Small intestine (tissue), 7 donors: ENCODE data around the gene PITRM1. TPM values are rescaled to one million over a fixed set of nuclear protein-coding genes. Genes with fewer than 3 reads are reported as not detected.

ENCODE experiments used
- DNase-seq, 2 donors: peaks; one replicate each; pipeline versions ENCODE4 v3.0.0 to v3.0.0-alpha.2; 2013
- FAIRE-seq: peaks from 2 replicates; lab custom pipeline; 2012; peaks lifted over from hg19 to GRCh38; lab: Jason Lieb, UNC
- H3K27ac ChIP-seq, 3 donors: one replicate each; pipeline ENCODE4 v1.5.1; 2013; ENCODE audit warnings: low read length in 2 of 3, mild to moderate bottlenecking in 2 of 3, control low read depth in 1 of 3, inconsistent platforms in 1 of 3, low read depth in 1 of 3, moderate library complexity in 1 of 3
- H3K27me3 ChIP-seq, 3 donors: one replicate each; pipeline ENCODE4 v1.6.1; 2013; ENCODE audit warnings: low read length in 3 of 3, inconsistent platforms in 1 of 3; ENCODE audit not compliant: control insufficient read depth in 3 of 3, insufficient read depth in 3 of 3
- H3K36me3 ChIP-seq, 3 donors: one replicate each; pipeline ENCODE4 v1.6.1; 2013; ENCODE audit warnings: low read length in 3 of 3, inconsistent platforms in 1 of 3, low read depth in 1 of 3, mild to moderate bottlenecking in 1 of 3, moderate library complexity in 1 of 3; ENCODE audit not compliant: control insufficient read depth in 3 of 3, insufficient read depth in 2 of 3
- H3K4me1 ChIP-seq, 3 donors: one replicate each; pipeline ENCODE4 v1.6.1; 2013; ENCODE audit warnings: low read length in 2 of 3, inconsistent platforms in 1 of 3, low read depth in 1 of 3, mild to moderate bottlenecking in 1 of 3, moderate library complexity in 1 of 3; ENCODE audit not compliant: control insufficient read depth in 3 of 3, insufficient read depth in 2 of 3
- H3K4me3 ChIP-seq, 3 donors: one replicate each; pipeline ENCODE4 v1.5.1; 2013; ENCODE audit warnings: low read length in 3 of 3, control low read depth in 1 of 3, inconsistent platforms in 1 of 3, low read depth in 1 of 3, mild to moderate bottlenecking in 1 of 3, moderate library complexity in 1 of 3
- H3K9me3 ChIP-seq, 2 donors: one replicate each; pipeline ENCODE4 v1.6.1; 2013; ENCODE audit warnings: low read depth in 1 of 2, low read length in 1 of 2; ENCODE audit not compliant: control insufficient read depth in 2 of 2, insufficient read depth in 1 of 2
- WGBS, 3 donors: extraction: QIAGEN DNeasy Blood & Tissue Kit; methylation state at CpG; one replicate each; pipeline ENCODE4 v1.1.7; 2013; 5-methylcytosine and 5-hydroxymethylcytosine counted together
- polyA plus RNA-seq, 4 donors: library from polyadenylated mRNA; stranded (reverse) in 3 of 4; unstranded in 1 of 4; fragments of 200-250 nt in 3 of 4; fragments of 120-200 nt in 1 of 4; gene quantifications; one replicate each; pipeline versions ENCODE4 v1.2.1 to v1.2.3, GENCODE V29; 2013
- donor health status: healthy with polysubstance abuse.
- donor health status: control.
- donor health status: control.
- donor health status: Bipolar disorder and iron deficiency.
- donor health status: healthy.

The PITRM1 gene
- polyA plus RNA-seq, 4 donors, result 33.1 to 51.5 (median 46.0) TPM

- FAIRE-seq, result no peak
- no peak overlapping the region for H3K4me3 ChIP-seq
- no peaks in the 10 kb centered on the region for H3K4me1 ChIP-seq
- WGBS, 3 donors, result 84 to 90% (median 85%) methylated on average over 9 of the region's 9 CpGs
- H3K36me3 ChIP-seq, result peaks cover 20 to 65% (median 28%) of the 10 kb centered on the region in 3 donors
- no peak overlapping the region for H3K27ac ChIP-seq
- H3K9me3 ChIP-seq, result no peaks in the 10 kb centered on the region
- H3K27me3 ChIP-seq, result no peaks in the 10 kb centered on the region
- no peak for DNase-seq
Measured at GRCh38 chr10:3152566-3152935, 20.0 kb downstream of the PITRM1 start.

- no peaks in the 10 kb centered on the region for H3K9me3 ChIP-seq
- no peak overlapping the region for H3K4me3 ChIP-seq
- H3K4me1 ChIP-seq, result no peaks in the 10 kb centered on the region
- DNase-seq, result no peak
- H3K27me3 ChIP-seq, result no peaks in the 10 kb centered on the region
- WGBS, 3 donors, result 94 to 98% (median 94%) methylated on average over 13 of the region's 13 CpGs
- H3K36me3 ChIP-seq, result peaks cover 21 to 68% (median 26%) of the 10 kb centered on the region in 3 donors
- FAIRE-seq, result no peak
- H3K27ac ChIP-seq, result no peak overlapping the region
Measured at GRCh38 chr10:3151889-3152565, 20.6 kb downstream of the PITRM1 start.

- 90 to 96% (median 95%) methylated on average over 14 of the region's 14 CpGs for WGBS, 3 donors
- FAIRE-seq (no peak), DNase-seq (no peak)
- no peaks in the 10 kb centered on the region for H3K4me1 ChIP-seq
- H3K4me3 ChIP-seq, result no peak overlapping the region
- H3K9me3 ChIP-seq, result no peaks in the 10 kb centered on the region
- no peaks in the 10 kb centered on the region for H3K27me3 ChIP-seq
- H3K27ac ChIP-seq, result no peak overlapping the region
- peaks cover 21 to 72% (median 28%) of the 10 kb centered on the region in 3 donors for H3K36me3 ChIP-seq
Measured at GRCh38 chr10:3150961-3151360, 21.6 kb downstream of the PITRM1 start.

GRCh38 chr10:3150366-3150765 lies 22.2 kb downstream of the PITRM1 start:
- FAIRE-seq, result no peak
- H3K4me3 ChIP-seq, result no peak overlapping the region

GRCh38 chr10:3149918-3150317 lies 22.7 kb downstream of the PITRM1 start:
- Histone ChIP-seq H3K27ac (no peak overlapping the region), H3K36me3 (peaks cover 19 to 74% (median 34%) of the 10 kb centered on the region in 3 donors), H3K27me3 (no peaks in the 10 kb centered on the region), H3K4me3 (no peak overlapping the region), H3K9me3 (no peaks in the 10 kb centered on the region), H3K4me1 (no peaks in the 10 kb centered on the region)
- DNase-seq (no peak), FAIRE-seq (no peak)
- WGBS, 3 donors, result 88 to 95% (median 89%) methylated on average over 11 of the region's 11 CpGs

More at GRCh38 chr10:3150366-3150765, 22.2 kb downstream of the PITRM1 start:
- Histone ChIP-seq H3K4me1 (no peaks in the 10 kb centered on the region), H3K27ac (no peak overlapping the region), H3K9me3 (no peaks in the 10 kb centered on the region), H3K27me3 (no peaks in the 10 kb centered on the region), H3K36me3 (peaks cover 20 to 74% (median 31%) of the 10 kb centered on the region in 3 donors)
- no peak for DNase-seq
- WGBS, 3 donors, result 88 to 92% (median 92%) methylated on average over 13 of the region's 13 CpGs

- Histone ChIP-seq H3K4me1 (no peaks in the 10 kb centered on the region), H3K27me3 (no peaks in the 10 kb centered on the region), H3K36me3 (peaks cover 12 to 76% (median 35%) of the 10 kb centered on the region in 3 donors), H3K4me3 (no peak overlapping the region), H3K9me3 (no peaks in the 10 kb centered on the region), H3K27ac (no peak overlapping the region)
- DNase-seq (no peak), FAIRE-seq (no peak)
- 86% methylated on average over 9 of the region's 9 CpGs for WGBS, 3 donors
Measured at GRCh38 chr10:3148994-3149393, 23.6 kb downstream of the PITRM1 start.

GRCh38 chr10:3148041-3148440 lies 24.5 kb downstream of the PITRM1 start:
- no peak for FAIRE-seq
- H3K27ac ChIP-seq, result no peak overlapping the region
- no peak overlapping the region for H3K4me3 ChIP-seq
- peaks cover 11 to 83% (median 39%) of the 10 kb centered on the region in 3 donors for H3K36me3 ChIP-seq
- no peaks in the 10 kb centered on the region for H3K27me3 ChIP-seq
- 89 to 93% (median 92%) methylated on average over 17 of the region's 17 CpGs for WGBS, 3 donors
- no peak for DNase-seq
- no peaks in the 10 kb centered on the region for H3K9me3 ChIP-seq
- no peaks in the 10 kb centered on the region for H3K4me1 ChIP-seq

- WGBS, 3 donors, result 92 to 97% (median 93%) methylated on average over 17 of the region's 17 CpGs
- no peaks in the 10 kb centered on the region for H3K27me3 ChIP-seq
- no peak overlapping the region for H3K4me3 ChIP-seq
- no peaks in the 10 kb centered on the region for H3K9me3 ChIP-seq
- H3K4me1 ChIP-seq, result no peaks in the 10 kb centered on the region
- DNase-seq (no peak), FAIRE-seq (no peak)
- H3K36me3 ChIP-seq, result peaks cover 16 to 85% (median 33%) of the 10 kb centered on the region in 3 donors
- H3K27ac ChIP-seq, result no peak overlapping the region
Measured at GRCh38 chr10:3147117-3147820, 25.3 kb downstream of the PITRM1 start.
